Right atrium auricular region (tissue), 2 donors: ENCODE measurements around the gene ANKS1B. TPM values are rescaled to one million over a fixed set of nuclear protein-coding genes. Genes with fewer than 3 reads are reported as not detected.
A peak's percentile ranks its signal among the peaks of the same experiment; 100 is the strongest.

ENCODE experiments used
- DNase-seq: peaks from one replicate; pipeline ENCODE4 v3.0.0-alpha.2; 2019; ENCODE audit warnings: low spot score
- H3K27ac ChIP-seq, 2 donors: fragments of 200-600 bp; sonication (generic); 1 replicate in 1 of 2; 2 replicates in 1 of 2; pipeline ENCODE4 v1.5.1; 2016 to 2019
- H3K27me3 ChIP-seq, 2 donors: fragments of 200-600 bp; sonication (generic); one replicate each; pipeline versions ENCODE4 v1.5.1 to v1.6.0; 2017 to 2019
- H3K36me3 ChIP-seq: fragments of 200-600 bp; sonication (generic); one replicate; pipeline ENCODE4 v1.5.1; 2016
- H3K4me1 ChIP-seq, 2 donors: fragments of 200-600 bp; sonication (generic); one replicate each; pipeline versions ENCODE4 v1.5.1 to v1.6.0; 2017 to 2019
- H3K4me3 ChIP-seq, 2 donors: fragments of 200-600 bp; sonication (generic); 1 replicate in 1 of 2; 2 replicates in 1 of 2; pipeline ENCODE4 v1.5.1; 2017 to 2019; ENCODE audit warnings: mild to moderate bottlenecking in 1 of 2, moderate library complexity in 1 of 2
- H3K9me3 ChIP-seq, 2 donors: fragments of 200-600 bp; sonication (generic); one replicate each; pipeline ENCODE4 v1.5.1; 2019
- total RNA-seq, 2 donors: library from RNA; depleted of rRNA; stranded (reverse); fragments of >200 nt; gene quantifications; one replicate each; pipeline ENCODE4 v1.1.0, GENCODE V29; 2016
- TF ChIP-seq, protein P1 (sequence below), 2 donors: fragments of 200-600 bp; sonication (generic); IDR thresholded peaks; one replicate each; pipeline ENCODE4 v1.5.1; 2019; ENCODE audit warnings: antibody characterized with exemption in 2 of 2

Gene ANKS1B
- total RNA-seq, 2 donors from 2014 or later, result 2.4 to 3.1 TPM

DNA sequence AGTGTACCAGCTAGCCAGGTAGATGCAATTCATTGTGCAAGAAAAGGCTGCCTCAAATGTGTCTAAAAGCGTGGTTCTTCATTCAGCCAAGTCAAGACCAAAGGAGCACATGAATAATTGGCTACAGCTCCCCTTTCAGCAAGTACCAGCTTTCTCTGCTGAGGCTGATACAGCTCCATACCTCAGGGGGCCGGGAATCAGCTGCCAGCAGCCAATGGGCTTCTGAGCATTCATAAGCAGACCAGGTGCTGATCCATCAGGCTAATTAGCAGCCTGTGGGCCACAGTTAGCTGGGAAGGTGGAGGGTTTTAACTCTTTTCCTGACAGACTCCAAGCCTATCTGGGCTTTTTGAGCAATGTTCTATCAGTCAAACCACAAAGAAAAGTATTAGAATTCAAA, 1075.0 kb downstream of the ANKS1B start:
- Histone ChIP-seq H3K4me1 (no peaks in the 10 kb centered on the region), H3K9me3 (no peaks in the 10 kb centered on the region), H3K4me3 (no peak overlapping the region), H3K27ac (no peak overlapping the region), H3K27me3 (no peaks in the 10 kb centered on the region), H3K36me3 (no peaks in the 10 kb centered on the region)
- DNase-seq, result no peak
- TF ChIP-seq, protein P1, sequence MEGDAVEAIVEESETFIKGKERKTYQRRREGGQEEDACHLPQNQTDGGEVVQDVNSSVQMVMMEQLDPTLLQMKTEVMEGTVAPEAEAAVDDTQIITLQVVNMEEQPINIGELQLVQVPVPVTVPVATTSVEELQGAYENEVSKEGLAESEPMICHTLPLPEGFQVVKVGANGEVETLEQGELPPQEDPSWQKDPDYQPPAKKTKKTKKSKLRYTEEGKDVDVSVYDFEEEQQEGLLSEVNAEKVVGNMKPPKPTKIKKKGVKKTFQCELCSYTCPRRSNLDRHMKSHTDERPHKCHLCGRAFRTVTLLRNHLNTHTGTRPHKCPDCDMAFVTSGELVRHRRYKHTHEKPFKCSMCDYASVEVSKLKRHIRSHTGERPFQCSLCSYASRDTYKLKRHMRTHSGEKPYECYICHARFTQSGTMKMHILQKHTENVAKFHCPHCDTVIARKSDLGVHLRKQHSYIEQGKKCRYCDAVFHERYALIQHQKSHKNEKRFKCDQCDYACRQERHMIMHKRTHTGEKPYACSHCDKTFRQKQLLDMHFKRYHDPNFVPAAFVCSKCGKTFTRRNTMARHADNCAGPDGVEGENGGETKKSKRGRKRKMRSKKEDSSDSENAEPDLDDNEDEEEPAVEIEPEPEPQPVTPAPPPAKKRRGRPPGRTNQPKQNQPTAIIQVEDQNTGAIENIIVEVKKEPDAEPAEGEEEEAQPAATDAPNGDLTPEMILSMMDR (IDR thresholded peaks at IDR 0.05), result no peak

DNA sequence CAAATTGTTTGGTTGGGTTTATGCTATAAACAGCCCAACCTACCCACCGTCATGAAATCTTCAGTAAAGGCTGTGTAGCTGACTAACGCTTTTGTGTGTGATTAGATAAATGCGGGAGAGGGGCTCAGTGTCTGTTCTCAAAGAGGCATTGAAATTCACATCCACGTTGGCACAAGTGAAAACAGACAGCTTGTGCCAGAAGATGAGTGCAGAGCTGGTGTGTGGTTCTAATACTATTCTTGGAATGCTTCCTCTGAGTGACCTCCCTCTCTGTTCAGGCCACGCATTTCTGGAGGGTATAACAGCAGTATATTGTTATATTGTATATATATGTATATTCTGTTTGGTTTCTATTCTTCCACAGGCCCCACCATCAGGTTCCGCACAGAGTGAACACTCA, 1075.9 kb downstream of the ANKS1B start:
- TF ChIP-seq, protein P1 (IDR thresholded peaks at IDR 0.05), result no peak
- DNase-seq, result no peak
- Histone ChIP-seq H3K27ac (no peak overlapping the region), H3K27me3 (no peaks in the 10 kb centered on the region), H3K4me3 (no peak overlapping the region), H3K36me3 (no peaks in the 10 kb centered on the region), H3K4me1 (no peaks in the 10 kb centered on the region), H3K9me3 (no peaks in the 10 kb centered on the region)

DNA sequence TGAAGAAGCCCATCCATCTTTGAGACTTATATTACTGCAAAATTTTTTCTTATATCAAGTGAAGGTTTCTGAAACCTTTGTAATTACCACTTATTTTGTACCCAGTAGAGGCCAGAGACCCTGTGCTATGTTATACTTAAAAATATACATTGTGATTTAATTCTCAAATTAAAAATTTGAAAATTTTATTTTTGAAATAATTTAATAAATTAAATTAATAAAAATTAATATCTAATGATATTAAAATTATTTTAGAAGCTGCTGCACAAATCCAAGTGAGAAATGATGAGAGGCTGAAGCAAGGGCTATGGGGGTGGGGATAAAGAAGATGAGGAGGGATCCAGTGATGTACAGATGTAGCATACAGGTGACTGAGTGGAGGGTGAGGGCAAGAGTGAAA, 1080.9 kb downstream of the ANKS1B start:
- no peak for DNase-seq
- Histone ChIP-seq H3K27ac (no peak overlapping the region), H3K27me3 (no peaks in the 10 kb centered on the region), H3K9me3 (no peaks in the 10 kb centered on the region), H3K4me3 (no peak overlapping the region), H3K36me3 (no peaks in the 10 kb centered on the region), H3K4me1 (no peaks in the 10 kb centered on the region)
- TF ChIP-seq, protein P1 (IDR thresholded peaks at IDR 0.05), result no peak

DNA sequence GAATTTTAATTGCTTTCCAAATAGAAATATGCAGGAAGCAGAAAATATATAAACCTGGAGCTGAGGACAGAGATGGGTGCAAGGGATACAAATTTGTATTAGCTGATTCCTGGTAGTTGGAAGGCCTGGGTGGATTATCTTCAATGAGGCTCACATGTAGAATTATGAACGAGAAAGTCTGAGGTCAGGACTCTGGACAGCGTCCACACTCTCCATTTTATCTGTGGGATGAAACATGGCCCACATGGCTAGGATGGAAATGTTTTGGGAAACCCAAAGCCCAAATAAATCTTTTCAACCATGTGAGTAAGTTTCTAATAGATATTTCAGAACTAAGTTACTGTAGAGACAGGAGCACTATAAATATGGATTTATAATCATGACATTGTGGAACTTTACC, 1083.5 kb downstream of the ANKS1B start:
- H3K27ac ChIP-seq, result no peak overlapping the region
- H3K4me1 ChIP-seq, result no peaks in the 10 kb centered on the region
- H3K4me3 ChIP-seq, result no peak overlapping the region
- H3K9me3 ChIP-seq, result no peaks in the 10 kb centered on the region
- H3K27me3 ChIP-seq, result no peaks in the 10 kb centered on the region
- no peak for DNase-seq
- TF ChIP-seq, protein P1 (IDR thresholded peaks at IDR 0.05), result no peak
- H3K36me3 ChIP-seq, result no peaks in the 10 kb centered on the region

DNA sequence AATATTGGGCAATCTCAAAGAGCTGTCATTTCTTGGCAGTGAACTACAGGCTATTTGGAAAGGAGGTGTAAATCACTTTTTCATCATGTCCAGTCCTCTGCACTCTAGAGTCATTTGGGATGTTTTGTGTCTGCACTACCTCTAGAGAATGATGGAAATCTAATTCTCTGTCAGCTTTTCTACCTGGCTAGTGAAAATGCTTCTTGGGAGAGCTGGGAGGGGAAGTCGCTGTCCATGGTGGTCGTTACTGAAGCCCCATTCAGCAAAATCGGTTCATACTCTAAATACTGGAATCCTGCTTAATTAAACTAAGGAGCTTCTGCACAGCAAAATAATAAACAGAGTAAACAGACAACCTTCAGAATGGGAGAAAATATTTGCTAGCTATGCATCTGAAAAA, 1087.8 kb downstream of the ANKS1B start:
- no peak for DNase-seq
- H3K27me3 ChIP-seq, result no peaks in the 10 kb centered on the region
- no peaks in the 10 kb centered on the region for H3K9me3 ChIP-seq
- no peak overlapping the region for H3K27ac ChIP-seq
- TF ChIP-seq, protein P1 (IDR thresholded peaks at IDR 0.05), result no peak
- no peak overlapping the region for H3K4me3 ChIP-seq
- H3K4me1 ChIP-seq, result peaks cover 0 to 14% of the 10 kb centered on the region in 2 donors
- no peaks in the 10 kb centered on the region for H3K36me3 ChIP-seq

DNA sequence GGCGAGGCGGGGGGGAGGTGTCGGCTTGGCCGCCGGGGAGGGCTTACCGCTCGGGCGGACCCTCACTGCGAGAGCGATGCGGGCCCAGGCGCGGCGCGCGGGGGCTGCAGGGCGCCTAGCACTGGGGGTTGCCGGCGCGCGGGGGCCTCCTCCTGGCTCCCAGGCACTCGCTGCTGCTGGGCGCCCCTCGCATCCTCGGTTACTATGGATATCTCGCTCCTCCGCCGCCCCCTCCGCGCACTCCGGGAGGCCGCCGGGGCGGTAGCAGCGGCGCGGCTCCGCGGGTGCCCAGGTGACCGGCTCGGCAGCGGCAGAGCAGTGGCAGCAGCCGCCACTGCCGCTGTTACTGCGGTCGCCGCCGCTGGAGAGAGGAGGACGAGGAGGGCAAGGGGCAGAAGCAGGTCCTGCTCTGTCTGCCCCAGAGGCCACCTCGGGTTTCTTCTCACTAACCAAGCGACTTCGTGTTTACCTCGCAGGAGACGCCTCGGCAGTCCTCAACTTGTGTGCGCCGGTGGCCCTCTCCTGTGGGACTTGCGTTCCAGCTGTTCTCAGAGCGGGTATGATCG, 1089.6 kb downstream of the ANKS1B start:
- no peak for DNase-seq
- Histone ChIP-seq H3K36me3 (no peaks in the 10 kb centered on the region), H3K27ac (no peak overlapping the region), H3K4me3 (peak overlapping the region; percentile 10 to 43), H3K27me3 (no peaks in the 10 kb centered on the region), H3K9me3 (no peaks in the 10 kb centered on the region), H3K4me1 (peaks cover 0 to 14% of the 10 kb centered on the region in 2 donors)
- TF ChIP-seq, protein P1 (IDR thresholded peaks at IDR 0.05), result no peak
